Fibroblast of villous mesenchyme (primary cell): ENCODE data around the gene TCF7L2. TPM values are rescaled to one million over a fixed set of nuclear protein-coding genes. Genes with fewer than 3 reads are reported as not detected.
A peak's percentile ranks its signal among the peaks of the same experiment; 100 is the strongest.

Experiments used
- DNase-seq: peaks from one replicate; pipeline ENCODE4 v3.0.0-alpha.2; 2010; ENCODE audit warnings: low read depth
- H3K4me3 ChIP-seq: 2 replicates; pipeline ENCODE4 v1.5.1; 2011; ENCODE audit warnings: low read depth, mild to moderate bottlenecking, low read length
- CTCF ChIP-seq: IDR thresholded peaks from 2 replicates; pipeline ENCODE4 v1.5.1; 2012; ENCODE audit warnings: low read depth, mild to moderate bottlenecking, low read length; ENCODE audit not compliant: insufficient read depth
- total RNA-seq: library from RNA; depleted of rRNA; stranded (reverse); fragments of >200 nt; gene quantifications from 2 replicates; pipeline ENCODE4 v1.2.3, GENCODE V29; 2012

The TCF7L2 gene
- total RNA-seq, 1 donor, result 12.5 TPM

GRCh38 chr10:113066561-113067312 lies 116.7 kb downstream of the TCF7L2 start:
- DNase-seq, result no peak
- no peak for TF ChIP-seq CTCF
- no peak overlapping the region for H3K4me3 ChIP-seq

- DNase-seq, result no peak
- H3K4me3 ChIP-seq, result no peak overlapping the region
- TF ChIP-seq CTCF, result no peak
Measured at GRCh38 chr10:113067501-113067900, 117.5 kb downstream of the TCF7L2 start.

- no peak for TF ChIP-seq CTCF
- no peak overlapping the region for H3K4me3 ChIP-seq
- no peak for DNase-seq
Measured at GRCh38 chr10:113068178-113068890, 118.3 kb downstream of the TCF7L2 start.

- no peak for TF ChIP-seq CTCF
- no peak overlapping the region for H3K4me3 ChIP-seq
- DNase-seq, result no peak
Measured at GRCh38 chr10:113069595-113069994, 119.5 kb downstream of the TCF7L2 start.

- no peak overlapping the region for H3K4me3 ChIP-seq
- TF ChIP-seq CTCF, result no peak
- DNase-seq, result no peak
Measured at GRCh38 chr10:113071446-113071845, 121.4 kb downstream of the TCF7L2 start.

- no peak for TF ChIP-seq CTCF
- peak; percentile 98 for DNase-seq
- no peak overlapping the region for H3K4me3 ChIP-seq
Measured at GRCh38 chr10:113073549-113074189, 123.6 kb downstream of the TCF7L2 start.
